ENCODE measurements around the gene CDC42EP4.

Gene CDC42EP4

GRCh38 chr17:73284354-73284753, 27.4 kb downstream of the CDC42EP4 start (continued):
- TF ChIP-seq PPARA (CRISPR knock-in tag; IDR thresholded peaks at IDR 0.05; ENCODE audit: borderline replicate concordance) (no peak), PATZ1 (CRISPR knock-in tag; IDR thresholded peaks at IDR 0.05; ENCODE audit: borderline replicate concordance) (no peak), BACH2 (CRISPR knock-in tag; IDR thresholded peaks at IDR 0.05; ENCODE audit: borderline replicate concordance) (no peak), GLIS3 (CRISPR knock-in tag; IDR thresholded peaks at IDR 0.05) (no peak)

GRCh38 chr17:73283841-73284282, 27.9 kb downstream of the CDC42EP4 start:
- no peak for TF ChIP-seq ISL1 (CRISPR knock-in tag; IDR thresholded peaks at IDR 0.05)
- no peak for TF ChIP-seq ZNF8 (CRISPR knock-in tag; IDR thresholded peaks at IDR 0.05)
- no peak for TF ChIP-seq ZNF70 (CRISPR knock-in tag; IDR thresholded peaks at IDR 0.05)
- no peak for TF ChIP-seq ZNF565 (CRISPR knock-in tag; conservative IDR thresholded peaks at IDR 0.05; ENCODE audit: low read depth)
- no peak for TF ChIP-seq ZC3H10 (CRISPR knock-in tag; IDR thresholded peaks at IDR 0.05)
- no peak; the same call in 2 of the 3 replicates for ATAC-seq

- no peak for ATAC-seq
- no peak for TF ChIP-seq ZC3H10 (CRISPR knock-in tag; IDR thresholded peaks at IDR 0.05)
- TF ChIP-seq GLIS3 (CRISPR knock-in tag; IDR thresholded peaks at IDR 0.05) = no peak
- no peak for TF ChIP-seq ZNF565 (CRISPR knock-in tag; conservative IDR thresholded peaks at IDR 0.05; ENCODE audit: low read depth)
Measured at GRCh38 chr17:73283250-73283649, 28.6 kb downstream of the CDC42EP4 start.

- ATAC-seq = no peak
- TF ChIP-seq OSR1 (CRISPR knock-in tag; IDR thresholded peaks at IDR 0.05) (no peak), ZFP3 (CRISPR knock-in tag; IDR thresholded peaks at IDR 0.05) (no peak), PPARA (CRISPR knock-in tag; IDR thresholded peaks at IDR 0.05; ENCODE audit: borderline replicate concordance) (no peak), ZNF70 (CRISPR knock-in tag; IDR thresholded peaks at IDR 0.05) (no peak), BACH2 (CRISPR knock-in tag; IDR thresholded peaks at IDR 0.05; ENCODE audit: borderline replicate concordance) (no peak), TSHZ2 (CRISPR knock-in tag; IDR thresholded peaks at IDR 0.05) (no peak), ISL1 (CRISPR knock-in tag; IDR thresholded peaks at IDR 0.05) (no peak), ZNF8 (CRISPR knock-in tag; IDR thresholded peaks at IDR 0.05) (no peak), ESRRG (CRISPR knock-in tag; IDR thresholded peaks at IDR 0.05) (no peak), TCF4 (CRISPR knock-in tag; IDR thresholded peaks at IDR 0.05; ENCODE audit: borderline replicate concordance) (no peak), ZC3H10 (CRISPR knock-in tag; IDR thresholded peaks at IDR 0.05) (no peak), ARNTL (CRISPR knock-in tag; IDR thresholded peaks at IDR 0.05; ENCODE audit: borderline replicate concordance, low read depth) (no peak), POU6F1 (CRISPR knock-in tag; IDR thresholded peaks at IDR 0.05; ENCODE audit: borderline replicate concordance, low read depth) (no peak), ZFP30 (CRISPR knock-in tag; IDR thresholded peaks at IDR 0.05) (no peak), SNAI2 (CRISPR knock-in tag; IDR thresholded peaks at IDR 0.05) (no peak)
Measured at GRCh38 chr17:73282629-73283028, 29.2 kb downstream of the CDC42EP4 start.

GRCh38 chr17:73281928-73282327, 29.9 kb downstream of the CDC42EP4 start:
- TF ChIP-seq CSDC2 (CRISPR knock-in tag; IDR thresholded peaks at IDR 0.05) = no peak
- TF ChIP-seq RARB (CRISPR knock-in tag; IDR thresholded peaks at IDR 0.05) = no peak
- TF ChIP-seq ISL1 (CRISPR knock-in tag; IDR thresholded peaks at IDR 0.05) = no peak
- no peak for TF ChIP-seq ESRRG (CRISPR knock-in tag; IDR thresholded peaks at IDR 0.05)
- TF ChIP-seq ZNF565 (CRISPR knock-in tag; conservative IDR thresholded peaks at IDR 0.05; ENCODE audit: low read depth) = no peak
- TF ChIP-seq ZNF8 (CRISPR knock-in tag; IDR thresholded peaks at IDR 0.05) = no peak
- ATAC-seq = no peak

All from SK-N-SH treated with all-trans-retinoic acid at 6 μM for 48 hours (cell line).